Progenitor cell of endocrine pancreas (in vitro differentiated cells): ENCODE measurements around the gene NID1. TPM values are rescaled to one million over a fixed set of nuclear protein-coding genes. Genes with fewer than 3 reads are reported as not detected.

Source experiments
- DNase-seq: peaks from one replicate; pipeline ENCODE4 v3.0.0; 2021; ENCODE audit warnings: low spot score; ENCODE audit not compliant: unreplicated experiment
- H3K27ac Mint-ChIP-seq: 2 replicates; pipeline ENCODE4 v1.8.0; 2021; ENCODE audit warnings: mild to moderate bottlenecking, moderate library complexity, mixed read lengths
- H3K27me3 Mint-ChIP-seq: 2 replicates; pipeline ENCODE4 v1.8.0; 2021; ENCODE audit warnings: mixed read lengths
- H3K36me3 Mint-ChIP-seq: 2 replicates; pipeline ENCODE4 v1.8.0; 2022; ENCODE audit warnings: mixed read lengths; ENCODE audit not compliant: insufficient read depth
- H3K4me1 Mint-ChIP-seq: 2 replicates; pipeline ENCODE4 v1.8.0; 2021; ENCODE audit warnings: low read depth, mixed read lengths
- H3K4me3 Mint-ChIP-seq: 2 replicates; pipeline ENCODE4 v1.8.0; 2021; ENCODE audit warnings: low read depth, mild to moderate bottlenecking, moderate library complexity, mixed read lengths
- H3K9me3 Mint-ChIP-seq: 2 replicates; pipeline ENCODE4 v1.8.0; 2021; ENCODE audit warnings: low read depth, mixed read lengths
- total RNA-seq: library from RNA; stranded (reverse); gene quantifications from 2 replicates; pipeline ENCODE4 v1.2.1, GENCODE V29; 2021
- TF ChIP-seq, protein P1 (sequence below): fragments of 200-600 bp; sonication (generic); IDR thresholded peaks from one replicate; pipeline ENCODE4 v1.5.0; 2021; ENCODE audit warnings: antibody characterized with exemption, mild to moderate bottlenecking; ENCODE audit not compliant: unreplicated experiment

NID1 gene
- total RNA-seq, 1 donor from 2014 or later = 21.0 TPM

DNA sequence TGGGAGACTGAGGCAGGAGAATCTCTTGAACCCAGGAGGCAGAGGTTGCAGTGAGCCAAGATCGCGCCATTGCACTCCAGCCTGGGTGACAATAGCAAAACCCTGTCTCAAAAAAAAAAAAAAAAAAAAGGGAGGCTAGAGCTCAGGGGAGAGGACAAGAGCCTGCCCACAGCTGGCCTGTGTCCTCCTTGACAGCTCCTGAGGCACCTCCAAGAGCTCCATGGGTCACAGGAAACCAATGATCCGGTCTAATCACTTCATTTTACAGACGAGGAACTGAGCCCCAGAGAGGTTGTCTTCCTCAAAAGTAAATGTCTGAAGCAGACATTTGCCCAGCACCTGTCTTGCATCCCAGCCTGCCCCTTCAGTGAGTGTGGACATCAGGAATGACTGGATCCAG is 49.4 kb downstream of the NID1 start:
- no peaks in the 10 kb centered on the region for H3K4me1 Mint-ChIP-seq
- TF ChIP-seq, protein P1, sequence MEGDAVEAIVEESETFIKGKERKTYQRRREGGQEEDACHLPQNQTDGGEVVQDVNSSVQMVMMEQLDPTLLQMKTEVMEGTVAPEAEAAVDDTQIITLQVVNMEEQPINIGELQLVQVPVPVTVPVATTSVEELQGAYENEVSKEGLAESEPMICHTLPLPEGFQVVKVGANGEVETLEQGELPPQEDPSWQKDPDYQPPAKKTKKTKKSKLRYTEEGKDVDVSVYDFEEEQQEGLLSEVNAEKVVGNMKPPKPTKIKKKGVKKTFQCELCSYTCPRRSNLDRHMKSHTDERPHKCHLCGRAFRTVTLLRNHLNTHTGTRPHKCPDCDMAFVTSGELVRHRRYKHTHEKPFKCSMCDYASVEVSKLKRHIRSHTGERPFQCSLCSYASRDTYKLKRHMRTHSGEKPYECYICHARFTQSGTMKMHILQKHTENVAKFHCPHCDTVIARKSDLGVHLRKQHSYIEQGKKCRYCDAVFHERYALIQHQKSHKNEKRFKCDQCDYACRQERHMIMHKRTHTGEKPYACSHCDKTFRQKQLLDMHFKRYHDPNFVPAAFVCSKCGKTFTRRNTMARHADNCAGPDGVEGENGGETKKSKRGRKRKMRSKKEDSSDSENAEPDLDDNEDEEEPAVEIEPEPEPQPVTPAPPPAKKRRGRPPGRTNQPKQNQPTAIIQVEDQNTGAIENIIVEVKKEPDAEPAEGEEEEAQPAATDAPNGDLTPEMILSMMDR = no peak
- H3K4me3 Mint-ChIP-seq = no peak overlapping the region
- no peaks in the 10 kb centered on the region for H3K9me3 Mint-ChIP-seq
- H3K36me3 Mint-ChIP-seq = peaks cover 5% of the 10 kb centered on the region
- no peak overlapping the region for H3K27ac Mint-ChIP-seq
- no peaks in the 10 kb centered on the region for H3K27me3 Mint-ChIP-seq
- no peak for DNase-seq

DNA sequence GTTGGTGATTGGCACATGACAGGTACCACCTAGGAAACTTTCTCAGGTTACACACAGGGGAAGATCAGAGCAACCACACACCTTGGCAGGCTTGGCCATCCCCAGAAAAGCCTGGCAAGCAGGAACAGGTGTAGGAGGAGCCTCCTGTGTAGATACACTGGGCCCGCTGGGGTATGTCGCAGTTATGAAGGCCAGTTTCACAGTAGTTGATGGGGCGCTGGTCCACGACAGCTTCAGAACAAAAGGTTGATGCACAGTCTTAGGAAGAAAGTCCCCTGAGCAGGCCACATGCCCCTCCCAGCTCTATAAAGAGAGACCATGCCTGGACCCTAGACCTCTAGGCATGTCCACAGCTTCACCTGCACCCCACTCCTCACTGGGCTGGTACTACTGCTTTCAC is 51.6 kb downstream of the NID1 start:
- Mint-ChIP-seq H3K4me3 (no peak overlapping the region), H3K27me3 (no peaks in the 10 kb centered on the region), H3K36me3 (peaks cover 4% of the 10 kb centered on the region), H3K4me1 (no peaks in the 10 kb centered on the region), H3K9me3 (no peaks in the 10 kb centered on the region), H3K27ac (no peak overlapping the region)
- DNase-seq = no peak
- TF ChIP-seq, protein P1 = no peak

DNA sequence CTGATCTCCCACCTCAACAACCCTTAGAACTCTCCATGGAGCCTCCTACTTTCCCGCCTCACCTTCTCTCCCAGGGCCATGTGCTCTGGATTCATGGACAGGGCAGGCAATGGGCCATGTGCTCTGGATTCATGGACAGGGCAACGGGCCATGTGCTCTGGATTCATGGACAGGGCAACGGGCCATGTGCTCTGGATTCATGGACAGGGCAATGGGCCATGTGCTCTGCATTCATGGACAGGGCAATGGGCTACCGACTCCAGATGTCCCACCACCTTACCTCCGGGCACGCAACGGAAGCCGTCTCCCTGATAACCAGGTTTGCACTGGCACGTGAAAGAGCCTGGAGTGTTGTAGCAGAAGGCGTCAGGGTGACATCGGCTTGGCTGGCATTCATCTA is 53.2 kb downstream of the NID1 start:
- no peak for DNase-seq
- H3K4me3 Mint-ChIP-seq = no peak overlapping the region
- no peaks in the 10 kb centered on the region for H3K27me3 Mint-ChIP-seq
- no peaks in the 10 kb centered on the region for H3K4me1 Mint-ChIP-seq
- peaks cover 4% of the 10 kb centered on the region for H3K36me3 Mint-ChIP-seq
- no peak overlapping the region for H3K27ac Mint-ChIP-seq
- H3K9me3 Mint-ChIP-seq = no peaks in the 10 kb centered on the region
- TF ChIP-seq, protein P1 = no peak

DNA sequence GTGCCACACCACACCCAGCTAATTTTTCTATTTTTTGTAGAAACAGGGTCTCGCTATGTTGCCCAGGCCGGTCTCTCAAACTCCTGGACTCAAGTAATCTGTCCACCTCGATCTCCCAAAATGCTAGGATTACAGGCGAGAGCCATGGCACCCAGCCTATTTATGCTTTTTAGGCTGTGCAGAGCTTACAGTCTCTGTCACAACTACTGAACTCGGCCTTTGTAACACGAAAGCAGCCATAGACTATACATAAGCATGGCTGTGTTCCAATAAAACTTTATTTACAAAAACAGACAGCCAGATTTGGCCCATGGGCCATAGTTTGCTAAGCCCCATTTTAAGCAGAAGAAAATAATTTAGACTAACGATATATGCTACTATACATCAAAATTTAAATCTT is 54.4 kb downstream of the NID1 start:
- no peak overlapping the region for H3K27ac Mint-ChIP-seq
- H3K36me3 Mint-ChIP-seq = peaks cover 2% of the 10 kb centered on the region
- H3K27me3 Mint-ChIP-seq = no peaks in the 10 kb centered on the region
- DNase-seq = no peak
- no peak overlapping the region for H3K4me3 Mint-ChIP-seq
- TF ChIP-seq, protein P1 = no peak
- H3K9me3 Mint-ChIP-seq = no peaks in the 10 kb centered on the region
- no peaks in the 10 kb centered on the region for H3K4me1 Mint-ChIP-seq

DNA sequence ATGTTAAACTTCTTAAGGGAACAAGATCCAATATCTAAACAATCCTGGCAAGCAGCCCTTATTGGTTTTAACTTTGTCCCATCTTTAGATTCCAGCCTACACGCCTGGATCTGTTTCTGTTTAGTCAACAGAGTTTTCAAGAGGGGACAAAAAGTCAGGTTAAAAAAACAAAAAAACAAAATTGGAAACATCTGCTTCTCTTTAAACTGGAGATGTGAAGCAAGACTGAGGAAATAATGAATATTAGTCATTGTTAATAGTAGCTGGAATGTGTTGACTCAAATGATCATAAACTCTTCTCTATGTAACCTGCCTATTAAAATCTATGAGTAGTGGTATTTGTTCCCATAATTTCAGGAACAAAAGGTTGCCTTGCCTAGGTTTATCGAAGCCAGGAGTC is 55.0 kb downstream of the NID1 start:
- Mint-ChIP-seq H3K4me1 (no peaks in the 10 kb centered on the region), H3K27me3 (no peaks in the 10 kb centered on the region), H3K4me3 (no peak overlapping the region), H3K36me3 (peaks cover under 1% of the 10 kb centered on the region), H3K9me3 (no peaks in the 10 kb centered on the region), H3K27ac (no peak overlapping the region)
- TF ChIP-seq, protein P1 = no peak
- no peak for DNase-seq
